DMS114 treated with DMSO at 0.1 percent for 48 hours (cell line): ENCODE measurements around the gene TAS2R41.
"Not testable (repeated sequence)": the region's sequence is repeated elsewhere in the genome, so short reads cannot be mapped to it uniquely, and the experiment has no call there.

ENCODE experiments used
- DNase-seq: peaks from one replicate; lab custom pipeline; 2025; ENCODE audit not compliant: unreplicated experiment; lab: John Stamatoyannopoulos, UW

The TAS2R41 gene

DNA sequence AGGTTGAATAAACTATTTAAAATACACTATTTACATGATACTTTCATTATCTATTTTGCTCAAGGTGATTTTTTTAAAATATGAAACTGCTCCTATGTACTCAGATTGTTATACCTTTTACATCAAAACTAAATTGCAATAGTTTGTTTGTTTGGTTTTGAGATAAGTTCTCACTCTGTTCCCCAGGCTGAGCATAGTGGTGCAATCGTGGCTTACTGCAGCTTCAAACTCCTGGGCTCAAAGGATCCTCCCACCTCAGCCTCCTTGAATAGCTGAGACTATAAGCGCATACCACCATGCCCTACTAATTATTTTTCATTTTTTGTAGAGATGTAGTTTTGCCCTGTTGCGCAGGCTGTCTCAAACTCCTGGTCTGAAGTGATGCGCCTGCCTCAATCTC lies 21.7 kb upstream of the TAS2R41 start:
- no peak for DNase-seq

DNA sequence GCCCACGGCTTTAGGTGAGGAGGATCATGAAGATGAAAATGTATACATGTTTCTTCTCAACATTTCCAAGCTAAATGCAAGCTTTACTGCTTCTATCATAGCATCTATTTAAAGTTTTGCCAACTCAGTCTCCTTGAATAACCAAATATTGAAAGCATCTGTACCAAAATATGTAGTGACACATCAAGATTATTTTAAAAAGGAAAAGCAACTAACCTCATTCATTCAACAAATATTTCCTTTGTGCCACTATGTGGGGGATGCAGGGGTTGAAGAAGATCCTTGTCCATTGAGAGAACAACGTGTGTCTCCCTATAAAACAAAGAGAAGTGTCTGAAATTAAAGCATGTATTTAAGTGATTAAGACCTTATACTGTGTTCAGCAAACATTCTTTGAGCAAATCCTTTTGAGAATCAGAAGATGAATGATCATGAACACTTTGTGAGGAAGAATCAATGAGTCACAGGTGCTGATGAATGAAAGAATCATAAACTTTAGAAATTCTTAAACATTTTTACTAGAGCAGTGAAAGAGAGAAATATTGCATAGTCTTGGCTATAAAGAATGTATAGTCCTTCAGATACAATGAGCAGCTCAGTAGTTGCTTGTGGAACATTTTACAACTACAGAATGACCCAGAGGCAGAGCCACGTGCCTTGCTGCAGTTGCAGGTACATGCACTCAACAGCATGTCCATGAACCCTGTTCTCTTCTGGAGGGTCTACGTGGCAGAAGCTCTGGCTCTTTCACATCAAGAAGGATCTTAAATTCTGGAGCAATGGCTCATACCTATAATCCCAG lies 20.5 kb upstream of the TAS2R41 start:
- DNase-seq: no peak

GRCh38 chr7:143458263-143458662 lies 19.4 kb upstream of the TAS2R41 start:
- no peak for DNase-seq

- no peak for DNase-seq
These were observed 19.0 kb upstream of the TAS2R41 start for GRCh38 chr7:143458681-143459080.

DNA sequence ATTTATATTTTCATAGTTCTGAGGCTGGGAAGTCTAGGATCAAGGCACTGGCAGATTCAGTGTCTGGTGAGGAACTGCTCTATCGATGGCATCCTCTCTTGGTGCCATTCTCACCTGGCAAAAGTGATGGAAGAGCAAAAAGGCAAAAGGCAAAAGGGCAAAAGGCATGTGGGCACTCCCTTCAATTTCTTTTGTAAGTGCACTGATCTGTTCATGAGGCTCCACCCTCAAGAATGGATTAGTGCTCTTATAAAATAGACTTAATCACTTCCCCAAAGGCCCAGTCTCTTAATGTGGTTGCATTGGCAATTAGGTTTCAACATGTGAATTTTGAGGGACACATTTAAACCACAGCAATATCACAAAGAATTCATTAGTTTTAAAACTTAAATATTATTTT lies 18.3 kb upstream of the TAS2R41 start:
- no peak for DNase-seq

GRCh38 chr7:143460271-143460979 lies 17.2 kb upstream of the TAS2R41 start:
- DNase-seq: no peak

DNA sequence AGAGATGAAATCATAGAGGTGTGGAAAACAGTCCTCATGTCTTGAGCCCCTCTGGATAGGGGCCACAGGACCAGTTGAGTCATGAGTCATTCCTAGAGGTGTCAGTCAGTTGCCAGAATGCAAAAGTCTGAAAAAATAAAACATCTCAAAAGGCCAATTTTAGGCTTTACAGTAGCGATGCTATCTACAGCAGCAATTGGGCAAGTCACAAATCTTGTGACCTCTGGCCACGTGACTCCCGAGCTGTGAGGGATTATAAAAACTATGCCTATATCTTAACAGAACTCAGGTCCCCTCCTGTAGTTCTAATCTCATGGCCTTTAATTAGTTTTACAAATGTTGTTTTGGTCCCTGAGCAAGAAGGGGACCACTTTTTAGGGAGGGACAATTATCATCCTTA lies 15.6 kb upstream of the TAS2R41 start:
- DNase-seq: no peak

GRCh38 chr7:143463556-143463955 lies 14.1 kb upstream of the TAS2R41 start:
- no peak for DNase-seq

GRCh38 chr7:143463957-143464356 lies 13.7 kb upstream of the TAS2R41 start:
- DNase-seq: no peak

GRCh38 chr7:143467724-143468123 lies 9.9 kb upstream of the TAS2R41 start:
- DNase-seq: no peak

GRCh38 chr7:143472071-143472689 lies 5.5 kb upstream of the TAS2R41 start:
- not testable (repeated sequence) for DNase-seq

DNA sequence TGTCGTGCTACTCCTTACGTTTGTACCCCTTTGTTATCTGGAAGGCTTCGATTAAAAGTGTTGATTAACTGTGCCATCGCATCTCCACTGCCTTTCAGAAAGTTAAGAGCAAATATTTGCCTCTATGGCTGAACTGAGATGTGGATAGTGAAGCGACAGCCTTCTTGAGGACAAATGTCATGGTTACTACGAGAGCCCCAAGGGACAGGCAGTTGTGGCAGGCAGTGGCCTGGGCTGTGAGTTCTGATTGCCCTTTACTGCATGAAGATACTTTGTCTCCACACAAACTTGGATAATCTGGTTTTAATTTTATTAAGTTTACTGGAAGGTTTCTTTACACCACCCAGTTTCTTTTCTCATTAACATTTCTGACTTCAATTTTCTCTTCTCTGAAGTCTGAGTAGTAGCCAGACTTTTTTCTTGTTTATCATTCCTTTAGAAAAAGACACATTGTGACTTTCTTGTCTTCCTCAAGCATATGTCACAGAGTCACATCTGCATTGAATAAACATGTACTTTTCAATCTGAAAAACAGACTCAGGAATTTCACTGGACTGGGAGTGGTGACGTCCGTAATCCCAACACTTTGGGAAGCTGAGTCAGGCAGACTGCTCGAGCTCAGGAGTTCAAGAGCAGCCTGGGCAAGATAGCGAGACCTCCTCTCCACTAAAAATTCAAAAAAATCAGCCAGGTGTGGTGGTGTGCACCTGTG lies 1.5 kb downstream of the TAS2R41 start:
- no peak for DNase-seq

GRCh38 chr7:143480501-143480900 lies 2.8 kb downstream of the TAS2R41 start:
- DNase-seq: no peak

- no peak for DNase-seq
These were observed 6.4 kb downstream of the TAS2R41 start for GRCh38 chr7:143484119-143484518.

- DNase-seq: no peak
These were observed 7.4 kb downstream of the TAS2R41 start for GRCh38 chr7:143485094-143485493.

DNA sequence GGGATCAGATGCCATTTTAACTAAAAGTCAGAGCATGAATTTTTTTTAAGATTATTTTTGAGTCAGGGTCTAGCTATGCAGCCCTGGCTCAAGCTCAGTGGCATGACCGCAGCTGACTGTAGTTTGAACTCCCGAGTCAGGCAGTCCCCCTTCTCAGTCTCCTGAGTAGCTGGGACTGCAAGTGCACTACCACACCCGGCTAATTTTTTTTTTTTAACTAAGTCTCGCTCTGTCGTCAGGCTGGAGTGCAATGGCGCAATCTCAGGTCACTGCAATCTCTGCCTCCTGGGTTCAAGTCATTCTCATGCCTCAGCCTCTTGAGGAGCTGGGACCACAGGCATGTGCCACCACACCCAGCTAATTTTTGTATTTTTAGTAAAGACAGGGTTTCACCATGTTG lies 7.8 kb downstream of the TAS2R41 start:
- no peak for DNase-seq

GRCh38 chr7:143486266-143486665 lies 8.6 kb downstream of the TAS2R41 start:
- DNase-seq: not testable (repeated sequence)

DNA sequence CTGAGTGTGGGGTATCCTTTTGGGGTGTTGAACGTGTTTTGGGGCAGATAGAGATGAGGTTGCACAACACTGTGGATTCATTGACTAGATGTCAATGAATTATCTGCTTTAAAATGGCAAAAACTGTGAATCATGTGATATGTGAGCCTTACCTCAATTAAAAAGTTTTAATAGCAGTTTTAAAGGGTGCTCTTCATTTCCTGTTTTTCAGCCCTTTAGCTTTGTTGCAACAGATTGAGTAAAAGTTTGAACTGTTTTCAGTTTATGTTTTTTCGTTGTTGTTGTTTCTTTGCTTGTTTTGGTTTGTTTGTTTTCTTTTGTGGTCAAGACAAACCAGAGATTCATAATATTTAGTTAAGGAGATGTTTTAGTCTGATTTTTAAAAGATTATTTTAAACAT lies 9.4 kb downstream of the TAS2R41 start:
- no peak for DNase-seq

GRCh38 chr7:143487566-143487965 lies 9.9 kb downstream of the TAS2R41 start:
- DNase-seq: no peak

- DNase-seq: no peak
These were observed 13.1 kb downstream of the TAS2R41 start for GRCh38 chr7:143490717-143491306.

GRCh38 chr7:143492043-143492471 lies 14.4 kb downstream of the TAS2R41 start:
- DNase-seq: no peak
